GM21825 (cell line): Measurements from ENCODE around the gene HSPH1.

Experiments used
- ATAC-seq: cut with Tn5 transposase; IDR thresholded peaks from one replicate; pipeline ENCODE4 v1.9.1; 2021; ENCODE audit warnings: mild to moderate bottlenecking, moderate library complexity; ENCODE audit not compliant: unreplicated experiment

HSPH1 gene

DNA sequence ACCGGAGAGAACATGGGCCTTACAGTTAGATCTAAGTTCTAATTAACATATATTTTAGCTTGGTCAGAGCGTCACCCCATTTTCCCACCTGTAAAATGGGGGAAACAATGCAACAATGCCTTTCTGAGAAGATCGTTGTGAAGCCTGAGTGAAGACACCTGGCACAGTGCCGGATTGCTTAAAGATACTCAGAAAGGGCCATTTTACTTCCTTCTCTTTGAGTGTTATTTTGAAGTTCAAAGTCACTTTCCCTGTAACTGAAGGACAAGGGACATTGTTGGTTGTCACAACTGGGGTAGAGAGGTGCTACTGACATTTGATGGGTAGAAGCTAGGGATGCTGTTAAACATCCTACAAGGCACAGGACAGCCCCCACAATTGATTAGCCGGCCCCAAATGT is 28.1 kb downstream of the HSPH1 start:
- ATAC-seq: no peak

DNA sequence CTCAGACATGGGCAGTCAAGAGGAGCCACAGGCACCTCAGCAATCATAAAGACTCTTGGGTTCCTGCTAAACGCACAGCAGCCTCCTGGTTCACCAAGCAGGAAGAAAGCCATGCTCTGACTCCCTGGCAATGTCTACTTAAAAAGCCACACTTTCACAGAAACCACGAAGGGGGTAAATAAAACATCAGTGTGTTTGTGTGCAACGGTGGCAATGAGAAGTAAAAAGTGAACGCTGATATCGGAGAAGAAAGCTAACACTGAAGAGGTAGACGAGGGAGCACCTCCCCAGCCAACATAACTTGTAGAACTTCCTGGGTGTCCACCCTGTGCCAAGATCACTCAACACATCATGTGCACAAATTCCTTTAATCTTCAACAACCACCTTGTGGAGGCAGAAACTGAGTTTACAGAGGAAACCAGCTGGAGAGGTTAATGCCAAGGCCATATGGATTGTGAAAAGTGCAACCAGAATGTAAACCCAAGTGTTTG is 30.2 kb downstream of the HSPH1 start:
- no peak for ATAC-seq

DNA sequence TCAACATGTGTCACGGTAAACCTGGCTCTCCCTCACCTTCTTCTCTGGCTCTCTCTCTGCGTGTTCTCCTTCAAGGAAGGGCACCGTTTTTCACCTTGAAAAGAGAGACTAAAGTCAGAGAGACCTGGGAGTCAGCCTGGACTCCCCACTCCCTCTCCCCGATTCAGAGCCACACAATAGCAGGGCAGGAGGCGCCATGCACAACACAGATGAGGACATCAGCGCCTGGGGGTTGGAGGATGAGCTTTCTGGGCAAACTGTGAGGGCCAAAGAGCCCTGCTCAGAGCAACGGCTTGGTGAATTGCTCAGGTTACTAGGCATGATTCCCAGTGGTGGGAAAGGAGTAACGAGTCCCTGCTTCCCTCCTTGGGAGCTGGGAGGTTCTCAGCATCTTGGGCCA is 32.3 kb downstream of the HSPH1 start:
- ATAC-seq: no peak

DNA sequence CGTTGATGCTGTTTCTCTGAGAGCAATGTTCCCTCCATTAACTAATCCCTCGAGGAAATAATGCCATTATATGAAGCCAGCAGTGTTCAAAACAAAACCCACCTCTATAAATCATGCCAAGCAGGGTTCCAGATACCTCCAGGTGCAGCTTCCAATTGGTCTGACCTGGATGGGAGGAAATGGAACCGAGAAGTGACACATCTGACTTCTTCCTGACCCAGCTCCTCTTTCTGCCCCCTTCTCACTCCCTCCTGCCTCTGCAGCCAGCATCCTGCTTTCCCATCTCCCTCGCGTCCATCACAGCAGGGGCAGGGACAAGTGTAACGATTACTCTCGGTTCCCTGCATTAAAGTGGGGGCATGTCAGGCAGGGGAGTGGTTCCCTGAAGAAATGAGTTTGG is 37.5 kb downstream of the HSPH1 start:
- no peak for ATAC-seq

DNA sequence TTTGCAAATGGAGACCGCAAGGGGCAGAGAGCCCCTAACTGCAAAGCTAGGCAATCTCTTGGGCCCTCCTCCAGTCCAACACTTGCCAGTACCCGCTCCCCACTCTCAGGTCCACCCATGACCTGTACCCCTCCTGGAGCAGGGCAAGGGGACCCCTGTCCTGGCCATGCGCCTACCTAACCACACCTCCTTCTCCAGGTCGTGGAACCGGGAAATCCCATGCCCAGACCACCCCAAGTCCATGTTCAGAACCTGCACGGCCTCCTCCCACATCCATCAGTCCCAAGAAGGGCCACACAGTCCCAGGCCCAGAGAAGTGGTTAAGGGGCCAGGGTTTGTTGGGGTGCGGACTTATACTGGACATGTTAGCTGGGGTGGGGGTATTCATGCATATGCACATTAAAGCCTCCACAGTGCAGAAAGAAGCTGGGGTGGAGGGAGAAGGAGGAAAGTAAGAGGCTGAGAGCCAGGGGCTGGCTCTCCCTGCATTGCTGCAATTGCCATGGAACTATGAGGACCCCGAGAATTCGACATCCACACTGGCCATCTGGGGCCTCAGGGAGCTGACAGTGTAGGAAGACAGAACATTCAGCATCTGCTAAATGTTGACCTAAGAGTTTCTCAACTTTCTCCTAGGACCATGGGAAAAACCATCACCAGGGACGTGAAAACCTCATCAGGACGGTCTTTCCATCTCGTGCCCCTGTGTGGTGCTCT is 39.0 kb downstream of the HSPH1 start:
- no peak for ATAC-seq

DNA sequence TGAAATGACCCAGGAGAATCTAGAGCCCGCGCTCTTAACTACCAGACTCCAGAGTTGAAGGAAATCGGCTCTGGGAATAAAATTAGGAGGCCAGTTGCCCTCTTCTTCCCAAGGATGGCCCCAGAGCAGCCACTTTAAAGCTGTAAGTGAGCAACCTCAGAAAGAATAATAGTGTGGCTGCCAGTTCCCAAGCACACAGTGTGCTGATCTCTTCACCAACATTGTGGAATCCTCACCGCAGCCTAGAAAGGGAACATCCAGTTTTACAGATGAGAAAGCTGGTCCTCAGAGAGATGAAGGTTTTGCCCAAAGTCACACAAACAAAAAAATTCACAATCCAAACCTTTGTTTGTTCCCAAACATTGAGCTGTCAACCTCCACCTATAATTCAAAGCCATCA is 39.6 kb downstream of the HSPH1 start:
- no peak for ATAC-seq

DNA sequence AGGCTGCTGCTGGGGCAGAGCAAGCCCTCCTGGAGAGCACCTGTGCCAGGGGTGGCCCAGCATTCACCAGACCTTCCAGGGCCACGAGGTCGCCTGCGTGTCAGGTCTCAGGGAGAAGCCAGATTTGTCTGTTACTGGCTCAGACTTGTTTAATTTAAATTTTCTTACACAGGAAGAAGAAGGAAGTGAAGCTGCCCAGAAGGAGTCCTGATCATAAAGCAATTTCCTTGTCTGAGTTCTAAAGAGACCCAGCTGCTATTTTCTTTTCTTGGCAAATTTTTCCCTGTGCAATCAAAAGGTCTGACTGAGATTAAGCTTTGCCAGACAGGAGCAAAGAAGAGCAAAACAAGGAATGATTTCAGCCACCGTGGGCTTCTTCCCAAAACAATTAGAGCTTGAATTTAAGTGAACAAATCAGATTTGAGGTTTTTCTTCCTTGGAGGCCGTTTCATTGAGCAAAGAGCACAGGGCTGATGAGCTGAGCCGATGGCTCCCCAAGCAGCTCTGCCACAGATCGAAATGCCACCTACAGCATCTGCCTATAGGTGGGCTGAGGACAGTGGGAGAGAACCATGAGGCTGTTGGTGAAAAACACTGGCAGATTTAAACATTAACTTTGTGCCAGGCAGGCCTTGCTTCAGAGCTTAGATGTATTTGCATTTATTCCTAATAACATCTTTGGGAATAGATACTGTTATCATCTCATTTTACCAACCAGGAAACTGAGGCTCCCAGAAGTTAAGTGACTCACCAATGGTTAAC is 40.1 kb downstream of the HSPH1 start:
- ATAC-seq: no peak

DNA sequence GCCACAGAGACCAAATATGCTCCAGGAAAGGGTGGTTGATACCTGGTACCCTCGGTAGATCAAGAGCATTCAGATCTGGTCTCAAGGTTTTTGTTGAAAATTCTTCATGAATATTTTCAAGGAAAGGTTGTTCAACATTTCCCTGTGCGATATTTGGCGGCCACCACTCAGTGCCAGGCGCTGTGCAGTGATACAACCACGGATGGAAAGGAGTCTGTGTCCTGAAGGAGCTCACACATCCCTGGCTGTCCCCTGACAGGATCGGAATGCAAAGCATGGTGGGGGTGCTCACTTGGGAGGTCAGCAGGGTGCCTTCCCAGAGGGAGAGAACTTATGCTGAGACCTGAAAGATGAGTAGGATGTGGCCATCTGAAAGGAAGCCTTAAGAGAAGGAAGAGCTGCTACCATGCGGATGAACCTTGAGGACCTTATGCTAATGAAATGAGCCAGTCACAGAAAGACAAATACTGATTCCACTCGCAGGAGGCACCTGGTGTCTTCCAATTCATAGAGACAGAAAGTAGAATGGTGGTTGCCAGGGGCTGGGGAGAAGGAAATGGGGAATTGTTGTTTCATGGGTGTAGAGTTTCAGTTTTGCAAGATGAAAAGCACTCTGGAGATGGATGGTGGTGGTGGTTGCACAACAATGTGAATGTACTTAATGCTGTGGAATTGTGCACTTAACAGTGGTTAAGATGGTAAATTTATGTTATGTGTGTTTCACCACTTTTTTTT is 41.6 kb downstream of the HSPH1 start:
- no peak for ATAC-seq

DNA sequence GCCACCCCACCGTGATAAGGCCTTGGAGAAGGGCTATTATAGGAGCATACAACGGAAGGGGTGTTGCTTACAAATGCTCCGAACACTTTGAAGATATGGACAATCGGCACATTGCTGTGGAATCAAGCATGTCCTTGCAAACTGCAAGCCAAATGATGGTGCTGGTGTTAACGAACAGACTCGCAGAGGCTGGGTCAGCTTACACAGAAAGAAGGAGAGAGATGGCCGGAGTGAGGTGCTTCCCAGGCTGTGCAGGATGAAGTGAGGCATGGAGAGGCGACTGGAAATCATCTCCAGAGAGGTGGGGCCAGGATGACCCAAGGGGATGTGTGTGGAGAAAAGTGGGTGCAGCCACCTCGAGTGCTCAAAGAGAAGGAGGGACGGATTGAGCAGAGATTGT is 42.2 kb downstream of the HSPH1 start:
- no peak for ATAC-seq

DNA sequence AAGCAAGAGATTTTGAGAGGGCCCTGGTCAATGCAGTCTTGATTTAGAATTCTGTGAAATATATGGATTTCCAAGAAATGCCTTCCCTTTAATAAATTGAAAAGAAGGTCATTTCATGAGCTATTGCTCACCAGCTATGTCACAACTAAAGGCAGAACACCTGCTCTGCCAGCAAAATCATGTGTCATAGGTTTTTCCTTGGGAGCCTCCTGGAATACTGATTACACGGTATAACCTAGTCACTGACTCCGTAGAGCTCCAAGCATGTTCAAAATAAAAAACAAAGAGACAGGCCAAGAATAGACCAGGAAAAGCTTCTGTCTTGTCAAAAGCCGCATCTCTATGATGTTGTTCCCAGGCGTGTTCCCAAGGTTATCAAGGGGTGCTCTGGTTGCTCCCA is 45.5 kb downstream of the HSPH1 start:
- ATAC-seq: no peak

DNA sequence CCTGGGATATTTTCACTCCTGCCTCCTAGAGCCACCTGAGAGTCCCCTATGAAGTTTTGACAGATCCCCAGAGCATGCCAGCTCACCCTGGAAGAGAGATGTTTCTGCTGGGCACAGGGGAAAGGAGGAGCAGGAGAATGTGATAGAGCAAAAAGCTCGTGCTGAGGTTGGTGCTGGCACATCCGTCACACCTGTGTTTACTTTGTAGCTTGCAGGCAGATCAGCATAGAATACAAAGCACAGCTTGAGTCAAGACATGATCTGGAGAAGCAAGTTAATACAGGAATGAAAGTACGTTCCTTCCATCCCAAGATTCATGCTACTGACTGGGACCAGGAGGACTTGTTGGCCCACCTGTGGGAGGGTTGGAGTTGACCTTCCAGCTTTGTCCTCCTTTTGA is 46.1 kb downstream of the HSPH1 start:
- ATAC-seq: no peak

DNA sequence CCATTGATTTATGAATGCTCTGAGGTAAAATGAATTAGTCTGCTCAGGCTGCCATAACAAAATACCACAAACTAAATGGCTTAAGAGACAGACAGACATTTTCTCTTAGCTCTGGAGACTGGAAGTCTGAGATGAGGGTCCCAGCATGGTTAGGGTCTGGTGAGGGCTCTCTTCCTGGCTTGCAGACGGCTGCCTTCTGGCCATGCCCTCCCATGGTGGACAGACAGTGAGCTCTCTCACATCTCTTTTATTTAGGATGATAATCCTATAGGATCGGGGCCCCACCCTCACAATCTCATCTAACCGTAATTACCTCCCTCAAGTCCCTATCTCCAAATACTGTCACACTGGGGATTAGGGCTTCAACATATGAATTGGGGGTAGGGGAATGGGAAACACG is 47.1 kb downstream of the HSPH1 start:
- ATAC-seq: no peak

DNA sequence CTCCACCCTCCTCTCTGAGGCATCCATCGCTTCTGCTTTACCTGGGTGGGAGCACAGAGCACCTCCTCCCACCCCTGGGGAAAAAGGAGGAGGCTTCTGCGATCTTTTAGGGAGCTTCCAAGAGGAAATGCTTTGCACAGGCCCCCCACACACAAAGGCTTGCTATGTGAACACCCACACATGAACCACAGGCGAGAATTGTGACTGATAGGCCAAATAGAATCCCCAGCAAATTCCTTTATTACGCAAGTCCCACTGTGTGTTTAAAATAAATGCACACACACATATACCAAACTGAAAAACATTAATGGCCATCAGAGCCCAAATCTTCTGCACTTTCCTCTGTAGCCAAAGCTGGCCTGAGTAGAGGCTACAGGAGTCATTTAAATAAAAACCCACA is 50.6 kb downstream of the HSPH1 start:
- ATAC-seq: no peak

DNA sequence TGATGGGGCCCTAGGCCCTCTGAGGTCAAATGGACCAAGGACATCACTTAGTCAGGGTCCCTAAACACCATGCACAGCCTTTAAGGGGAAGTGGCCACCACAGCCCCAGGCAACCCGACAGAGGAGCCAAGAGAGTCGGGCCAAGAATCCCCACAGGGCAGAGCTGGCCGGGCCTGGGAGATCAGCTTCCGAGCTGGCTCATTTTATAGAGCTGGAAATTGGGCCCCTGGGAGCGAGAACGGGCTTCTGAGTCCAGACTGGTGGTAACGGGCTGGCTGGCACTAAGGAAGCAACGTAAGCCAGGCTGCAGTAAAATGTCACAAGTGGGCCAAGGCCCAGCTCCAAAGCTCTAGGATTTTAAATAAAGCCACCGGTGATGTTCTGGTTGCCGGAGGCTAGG is 51.1 kb downstream of the HSPH1 start:
- no peak for ATAC-seq

DNA sequence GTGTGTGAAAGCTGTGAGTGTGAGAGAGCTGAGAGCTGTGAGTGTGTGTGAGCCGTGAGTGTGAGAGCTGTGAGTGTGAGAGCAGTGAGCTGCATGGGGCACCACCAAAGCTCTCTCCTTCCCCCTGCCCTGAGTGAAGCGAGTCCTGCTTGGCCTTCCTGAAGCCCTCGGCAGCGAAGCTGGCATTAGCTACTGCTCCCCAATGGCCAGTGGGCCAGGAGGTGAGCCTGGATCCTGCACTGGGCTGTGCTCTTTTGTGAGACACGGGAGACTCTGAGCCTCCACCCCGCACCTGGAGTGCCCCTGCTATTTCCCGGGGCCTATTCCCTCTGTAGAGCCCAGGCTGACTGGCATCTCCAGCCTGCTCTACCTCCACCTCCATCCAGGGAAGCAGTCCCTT is 51.5 kb downstream of the HSPH1 start:
- ATAC-seq: no peak

DNA sequence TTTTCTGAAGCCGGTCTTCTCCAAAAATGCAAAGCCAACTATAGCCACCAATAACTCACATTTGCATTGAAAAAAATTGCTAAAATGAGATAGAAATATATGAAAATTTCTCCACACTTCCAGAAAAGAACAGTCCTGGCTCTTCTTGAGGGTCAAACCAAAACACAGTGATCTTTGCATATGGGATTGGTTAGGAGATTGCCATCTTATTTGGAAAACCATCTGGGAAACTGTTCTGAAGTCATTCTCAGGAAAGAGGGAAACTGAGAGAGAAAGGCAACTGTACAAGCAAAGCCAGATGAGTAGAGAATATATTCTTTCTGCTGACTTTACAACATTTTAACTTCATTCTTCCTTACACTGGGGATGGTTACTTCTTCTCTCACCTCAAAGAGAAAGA is 54.6 kb downstream of the HSPH1 start:
- no peak for ATAC-seq

DNA sequence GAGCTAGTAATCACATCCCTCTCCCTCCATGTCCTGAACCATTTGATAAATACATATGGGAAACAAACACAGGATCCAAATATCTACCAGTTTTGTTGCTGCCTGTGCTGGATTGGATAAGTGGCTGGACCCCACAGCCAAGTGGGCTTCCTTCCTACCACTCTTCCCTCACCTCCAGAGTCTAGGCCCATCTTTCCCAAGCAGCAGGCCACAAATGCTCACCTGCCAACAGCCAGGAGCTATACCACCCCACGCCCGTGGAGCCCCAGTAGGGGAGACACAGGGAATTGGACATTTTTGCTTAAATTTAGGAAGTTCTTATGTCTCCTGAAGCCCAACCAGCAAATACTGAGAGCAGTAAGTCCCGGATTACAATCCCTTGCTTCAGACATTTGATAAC is 55.8 kb downstream of the HSPH1 start:
- no peak for ATAC-seq

DNA sequence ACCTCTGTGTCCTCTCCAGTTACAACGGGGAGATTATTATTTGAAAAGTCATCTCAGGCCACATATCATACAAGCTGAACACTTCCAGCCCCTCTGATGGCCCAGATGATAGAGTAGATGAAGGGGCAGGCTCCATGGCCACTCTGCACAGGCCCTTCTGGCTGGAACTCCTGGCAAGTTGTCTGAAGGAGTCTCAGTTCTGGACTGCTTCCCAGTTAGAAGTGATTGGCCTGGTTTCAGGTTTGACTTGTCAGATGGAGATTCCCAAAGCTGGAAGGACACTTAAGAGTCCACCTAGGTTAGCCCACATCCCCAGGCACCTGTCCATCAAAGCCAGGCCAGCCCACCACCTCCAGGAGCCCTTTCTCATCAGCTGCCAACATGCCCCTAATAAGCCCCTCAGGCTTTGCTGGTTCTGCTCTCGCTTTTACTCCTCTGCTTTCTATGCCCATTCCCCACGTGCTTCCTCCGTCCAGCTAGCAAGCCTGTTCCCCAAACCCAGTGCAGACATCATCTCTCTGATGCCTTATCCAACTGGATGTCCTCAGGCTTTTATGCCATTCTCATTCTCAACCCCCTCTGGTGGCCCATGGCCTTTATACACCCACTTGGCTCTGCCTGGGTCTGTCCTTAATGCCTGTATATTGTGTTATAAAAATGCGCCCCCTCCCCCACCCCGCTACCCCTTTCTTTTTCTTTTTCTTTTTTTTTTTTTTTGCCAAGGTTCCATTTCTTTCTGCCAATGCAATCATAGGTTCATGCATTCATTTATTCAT is 56.5 kb downstream of the HSPH1 start:
- no peak for ATAC-seq

DNA sequence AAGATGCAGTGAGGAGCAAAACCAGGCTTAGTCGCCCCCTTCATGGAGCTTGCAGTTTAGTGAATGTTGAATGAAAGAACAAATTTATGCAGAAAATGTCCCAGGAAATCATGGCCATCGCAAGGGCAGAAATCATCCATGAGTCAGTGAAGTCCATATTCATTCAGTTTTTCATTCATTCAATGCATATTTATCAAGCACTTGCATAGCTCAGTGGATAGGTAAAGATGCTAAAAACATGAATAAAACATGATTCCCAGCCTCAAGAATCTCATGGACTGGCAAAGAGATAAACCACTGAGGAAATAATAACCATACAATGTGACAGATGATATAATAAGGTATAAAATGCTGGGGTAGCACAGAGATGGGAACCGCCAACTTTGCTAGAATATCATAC is 58.8 kb downstream of the HSPH1 start:
- no peak for ATAC-seq

DNA sequence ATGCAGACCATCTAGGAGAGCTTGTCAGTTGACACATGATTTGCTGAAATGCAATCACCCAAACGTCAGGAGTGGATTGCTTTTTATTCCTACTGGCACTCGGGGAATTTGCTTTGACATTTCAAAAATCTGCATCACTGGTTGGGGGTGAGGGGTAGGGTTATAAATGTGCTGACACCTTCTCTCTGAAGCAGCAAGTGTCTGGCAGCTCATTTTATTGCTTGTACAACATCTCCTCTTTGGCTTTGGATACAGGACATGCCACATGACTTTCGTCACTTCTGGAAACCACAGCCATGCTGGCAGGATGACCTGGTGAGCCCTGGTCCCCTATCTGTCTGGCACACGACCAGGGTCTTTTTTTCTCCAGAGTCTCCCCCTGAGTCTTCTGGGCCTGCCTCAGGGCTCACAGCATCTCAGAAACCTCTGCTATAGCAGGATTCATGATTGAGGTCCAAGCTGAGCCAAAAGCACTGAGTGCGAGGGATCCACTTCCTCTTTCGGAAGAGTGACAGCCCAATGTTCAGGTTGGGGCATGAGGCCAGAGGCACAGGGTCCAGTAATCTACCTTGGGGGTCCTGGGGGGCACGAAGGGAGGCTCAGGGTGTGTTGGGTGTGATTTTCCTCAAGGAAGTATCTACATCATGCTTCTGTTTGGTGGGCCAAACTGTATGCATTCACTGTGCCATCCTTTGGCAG is 60.1 kb downstream of the HSPH1 start:
- ATAC-seq: no peak

DNA sequence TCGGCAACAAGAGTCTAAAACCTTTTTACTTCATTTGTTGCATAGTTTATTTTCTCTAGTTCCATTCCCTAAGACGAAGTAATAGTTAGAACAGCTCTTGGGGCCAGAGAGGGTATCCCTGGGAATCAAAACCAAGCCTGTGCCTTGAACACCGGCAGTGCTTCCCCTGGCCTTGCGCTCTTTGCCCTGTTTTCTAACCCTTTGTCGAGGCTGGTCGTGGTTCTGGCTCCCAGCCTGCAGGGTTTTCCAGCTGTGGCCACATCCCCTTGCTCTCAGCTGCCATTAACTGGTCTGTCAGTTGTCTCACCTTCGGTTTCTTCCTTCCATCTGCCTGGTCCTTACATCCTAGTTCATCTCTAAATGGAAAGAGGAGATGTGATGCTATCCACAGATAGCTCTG is 61.0 kb downstream of the HSPH1 start:
- ATAC-seq: no peak
